HEK293 (cell line): ENCODE results near the gene GNAI2.

Experiments
- CTCF ChIA-PET: fragments of 350-600 bp; formaldehyde crosslinking; extraction: SDS; loops from one replicate; lab custom pipeline; 2021; ENCODE audit warnings: antibody characterized with exemption; lab: Yijun Ruan, JAX
- POLR2A ChIA-PET: fragments of 300-600 bp; formaldehyde crosslinking; extraction: SDS; loops from one replicate; lab custom pipeline; 2020; ENCODE audit warnings: antibody characterized with exemption, inconsistent platforms; lab: Yijun Ruan, JAX
- H3K27ac ChIP-seq: fragments of 200-500 bp; sonication (Bioruptor generic); 2 replicates; pipeline ENCODE4 v1.5.1; 2014; ENCODE audit warnings: low read depth, low read length, control low read depth, inconsistent platforms; ENCODE audit errors: extremely low read depth
- H3K36me3 ChIP-seq, 2 experiments: fragments of 200-500 bp in 1 of 2; sonication (Bioruptor generic) in 1 of 2; 1 replicate in 1 of 2; 2 replicates in 1 of 2; pipeline ENCODE4 v1.5.1; 2014 to 2017; ENCODE audit warnings: inconsistent platforms in 2 of 2, low read length in 2 of 2; ENCODE audit not compliant: control insufficient read depth in 2 of 2, insufficient read depth in 1 of 2
- H3K4me1 ChIP-seq: fragments of 200-500 bp; sonication (Bioruptor generic); 2 replicates; pipeline ENCODE4 v1.5.1; 2014; ENCODE audit warnings: mild to moderate bottlenecking, low read length, inconsistent platforms; ENCODE audit not compliant: control insufficient read depth, insufficient read depth
- H3K4me3 ChIP-seq: 2 replicates; pipeline ENCODE4 v1.5.1; 2011; ENCODE audit warnings: low read depth, mild to moderate bottlenecking, control low read depth, low read length, moderate library complexity
- H3K9me3 ChIP-seq: fragments of 200-500 bp; sonication (Bioruptor generic); 2 replicates; pipeline ENCODE4 v1.5.1; 2014; ENCODE audit warnings: low read depth, low read length, inconsistent platforms; ENCODE audit not compliant: control insufficient read depth, insufficient read depth
- BCL11A ChIP-seq: fragments of 450-650 bp; formaldehyde crosslinking; IDR thresholded peaks from 2 replicates; pipeline ENCODE4 v1.5.1; 2016; ENCODE audit warnings: low read depth, missing biosample characterization, missing genetic modification characterization
- FEZF1 ChIP-seq: fragments of 450-650 bp; formaldehyde crosslinking; IDR thresholded peaks from 2 replicates; pipeline ENCODE4 v1.5.1; 2016; ENCODE audit warnings: missing biosample characterization, missing genetic modification characterization
- REPIN1 ChIP-seq: fragments of 450-650 bp; formaldehyde crosslinking; IDR thresholded peaks from 2 replicates; pipeline ENCODE4 v1.5.1; 2017; ENCODE audit warnings: missing biosample characterization, missing genetic modification characterization, low read depth
- ZBTB20 ChIP-seq: fragments of 450-650 bp; formaldehyde crosslinking; IDR thresholded peaks from 2 replicates; pipeline ENCODE4 v1.5.1; 2016; ENCODE audit warnings: missing biosample characterization, missing genetic modification characterization
- ZBTB21 ChIP-seq: fragments of 450-650 bp; formaldehyde crosslinking; IDR thresholded peaks from 2 replicates; pipeline ENCODE4 v1.5.1; 2017; ENCODE audit warnings: missing biosample characterization, missing genetic modification characterization
- ZNF10 ChIP-seq: fragments of 450-650 bp; formaldehyde crosslinking; IDR thresholded peaks from 2 replicates; pipeline ENCODE4 v1.5.1; 2017; ENCODE audit warnings: missing biosample characterization, missing genetic modification characterization
- ZNF121 ChIP-seq: fragments of 450-650 bp; formaldehyde crosslinking; IDR thresholded peaks from 2 replicates; pipeline ENCODE4 v1.5.1; 2016; ENCODE audit warnings: missing biosample characterization, missing genetic modification characterization
- ZNF214 ChIP-seq: fragments of 450-650 bp; formaldehyde crosslinking; IDR thresholded peaks from 2 replicates; pipeline ENCODE4 v1.5.1; 2017; ENCODE audit warnings: missing biosample characterization, mild to moderate bottlenecking, missing genetic modification characterization, borderline replicate concordance
- ZNF223 ChIP-seq: fragments of 450-650 bp; formaldehyde crosslinking; IDR thresholded peaks from 2 replicates; pipeline ENCODE4 v1.5.1; 2016; ENCODE audit warnings: missing biosample characterization, missing genetic modification characterization
- ZNF341 ChIP-seq: fragments of 450-650 bp; formaldehyde crosslinking; IDR thresholded peaks from 2 replicates; pipeline ENCODE4; 2016; ENCODE audit warnings: low read depth, missing biosample characterization, missing genetic modification characterization
- ZNF391 ChIP-seq: fragments of 450-650 bp; formaldehyde crosslinking; IDR thresholded peaks from 2 replicates; pipeline ENCODE4 v1.5.1; 2016; ENCODE audit warnings: low read depth, missing biosample characterization, missing genetic modification characterization, borderline replicate concordance
- ZNF558 ChIP-seq: fragments of 450-650 bp; formaldehyde crosslinking; IDR thresholded peaks from 2 replicates; pipeline ENCODE4 v1.5.1; 2016; ENCODE audit warnings: missing biosample characterization, missing genetic modification characterization
- ZNF571 ChIP-seq: fragments of 450-650 bp; formaldehyde crosslinking; IDR thresholded peaks from 2 replicates; pipeline ENCODE4 v1.5.0; 2017; ENCODE audit warnings: missing biosample characterization, missing genetic modification characterization
- ZNF624 ChIP-seq: fragments of 450-650 bp; formaldehyde crosslinking; IDR thresholded peaks from 2 replicates; pipeline ENCODE4 v1.5.1; 2017; ENCODE audit warnings: missing biosample characterization, missing genetic modification characterization
- ZNF629 ChIP-seq: fragments of 450-650 bp; formaldehyde crosslinking; IDR thresholded peaks from 2 replicates; pipeline ENCODE4 v1.5.1; 2017; ENCODE audit warnings: missing biosample characterization, missing genetic modification characterization
- ZNF658 ChIP-seq: fragments of 450-650 bp; formaldehyde crosslinking; IDR thresholded peaks from 2 replicates; pipeline ENCODE4; 2016; ENCODE audit warnings: missing biosample characterization, missing genetic modification characterization
- ZSCAN23 ChIP-seq: fragments of 450-650 bp; formaldehyde crosslinking; IDR thresholded peaks from 2 replicates; pipeline ENCODE4 v1.5.1; 2016; ENCODE audit warnings: missing biosample characterization, missing genetic modification characterization
- TF ChIP-seq, protein P1 (sequence below): fragments of 450-650 bp; formaldehyde crosslinking; IDR thresholded peaks from 2 replicates; pipeline ENCODE4; 2016; ENCODE audit warnings: missing biosample characterization, missing genetic modification characterization
- TF ChIP-seq, protein P2 (sequence below): fragments of 450-650 bp; formaldehyde crosslinking; optimal IDR thresholded peaks from 2 replicates; pipeline ENCODE3; 2016; ENCODE audit warnings: missing biosample characterization, mild to moderate bottlenecking, missing genetic modification characterization

GNAI2 gene

DNA sequence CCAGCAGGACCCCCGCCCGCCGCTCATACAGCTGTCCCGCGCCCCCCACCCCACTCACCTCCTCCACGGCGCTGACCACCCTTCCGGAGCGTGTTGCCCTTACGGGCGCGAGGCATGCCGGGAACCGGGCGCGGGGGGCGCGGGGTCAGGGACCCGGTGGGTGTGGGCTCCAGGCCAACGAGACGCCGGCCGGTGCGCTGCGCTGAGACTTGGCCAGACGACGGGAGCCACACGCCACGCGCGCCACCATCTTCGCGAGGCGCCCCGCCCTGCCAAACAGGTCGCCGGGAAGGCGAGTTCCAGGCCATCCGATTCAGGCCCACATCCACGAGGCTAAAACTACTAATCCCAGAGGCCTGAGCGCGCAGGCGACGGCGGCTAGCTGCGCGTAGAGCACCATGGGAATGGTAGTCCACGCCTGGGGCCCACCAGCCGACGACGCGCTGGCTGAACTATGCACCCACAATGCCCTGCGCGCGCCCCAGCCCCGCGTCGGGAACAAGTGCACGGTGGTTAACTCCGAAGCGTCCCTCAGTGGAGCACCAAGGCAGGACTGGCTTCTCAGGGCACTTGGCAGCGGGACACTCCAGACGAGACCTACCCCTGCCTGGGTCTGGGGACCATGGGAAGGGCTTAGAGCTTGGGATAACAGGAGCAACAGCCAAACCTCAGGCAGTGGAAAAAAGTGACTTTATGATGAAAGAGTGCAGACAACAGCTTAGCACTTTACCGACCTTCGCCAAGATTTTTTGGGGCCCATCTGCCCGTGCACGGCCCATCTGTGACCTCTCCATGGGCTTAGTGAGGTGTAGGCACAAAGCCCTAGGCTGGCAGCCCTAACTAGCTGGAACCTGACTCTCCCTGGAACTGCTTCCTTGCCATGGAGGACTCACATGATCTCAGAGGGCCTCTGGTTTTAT is 56.4 kb downstream of the GNAI2 start, which contains the start of gene IFRD2 (continued):
- TF ChIP-seq ZNF10 (tag by site-specific recombination), result peak; percentile 62; the same call in 1 of the 2 replicates
- TF ChIP-seq ZNF571 (tag by site-specific recombination), result no peak
- no peak for TF ChIP-seq ZNF223 (tag by site-specific recombination)
- TF ChIP-seq FEZF1 (tag by site-specific recombination), result no peak
- TF ChIP-seq ZNF624, result no peak
- TF ChIP-seq ZNF391 (tag by site-specific recombination), result peak; percentile 17; the same call in 1 of the 2 replicates
- no peak for TF ChIP-seq ZNF658 (tag by site-specific recombination)
- peak; percentile 48; the same call in 1 of the 2 replicates for TF ChIP-seq ZNF629 (tag by site-specific recombination)
- no peak for TF ChIP-seq ZNF558 (tag by site-specific recombination)
- TF ChIP-seq, protein P1, sequence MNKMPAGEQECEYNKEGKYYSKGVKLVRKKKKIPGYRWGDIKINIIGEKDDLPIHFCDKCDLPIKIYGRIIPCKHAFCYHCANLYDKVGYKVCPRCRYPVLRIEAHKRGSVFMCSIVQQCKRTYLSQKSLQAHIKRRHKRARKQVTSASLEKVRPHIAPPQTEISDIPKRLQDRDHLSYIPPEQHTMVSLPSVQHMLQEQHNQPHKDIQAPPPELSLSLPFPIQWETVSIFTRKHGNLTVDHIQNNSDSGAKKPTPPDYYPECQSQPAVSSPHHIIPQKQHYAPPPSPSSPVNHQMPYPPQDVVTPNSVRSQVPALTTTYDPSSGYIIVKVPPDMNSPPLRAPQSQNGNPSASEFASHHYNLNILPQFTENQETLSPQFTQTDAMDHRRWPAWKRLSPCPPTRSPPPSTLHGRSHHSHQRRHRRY (tag by site-specific recombination), result no peak
- TF ChIP-seq ZBTB21 (tag by site-specific recombination), result no peak
- no peak for TF ChIP-seq ZNF341 (tag by site-specific recombination)
- TF ChIP-seq ZNF214 (tag by site-specific recombination), result no peak
- TF ChIP-seq ZSCAN23 (tag by site-specific recombination), result no peak
- TF ChIP-seq, protein P2, sequence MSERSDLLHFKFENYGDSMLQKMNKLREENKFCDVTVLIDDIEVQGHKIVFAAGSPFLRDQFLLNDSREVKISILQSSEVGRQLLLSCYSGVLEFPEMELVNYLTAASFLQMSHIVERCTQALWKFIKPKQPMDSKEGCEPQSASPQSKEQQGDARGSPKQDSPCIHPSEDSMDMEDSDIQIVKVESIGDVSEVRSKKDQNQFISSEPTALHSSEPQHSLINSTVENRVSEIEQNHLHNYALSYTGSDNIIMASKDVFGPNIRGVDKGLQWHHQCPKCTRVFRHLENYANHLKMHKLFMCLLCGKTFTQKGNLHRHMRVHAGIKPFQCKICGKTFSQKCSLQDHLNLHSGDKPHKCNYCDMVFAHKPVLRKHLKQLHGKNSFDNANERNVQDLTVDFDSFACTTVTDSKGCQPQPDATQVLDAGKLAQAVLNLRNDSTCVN (tag by site-specific recombination), result peak; percentile 99

DNA sequence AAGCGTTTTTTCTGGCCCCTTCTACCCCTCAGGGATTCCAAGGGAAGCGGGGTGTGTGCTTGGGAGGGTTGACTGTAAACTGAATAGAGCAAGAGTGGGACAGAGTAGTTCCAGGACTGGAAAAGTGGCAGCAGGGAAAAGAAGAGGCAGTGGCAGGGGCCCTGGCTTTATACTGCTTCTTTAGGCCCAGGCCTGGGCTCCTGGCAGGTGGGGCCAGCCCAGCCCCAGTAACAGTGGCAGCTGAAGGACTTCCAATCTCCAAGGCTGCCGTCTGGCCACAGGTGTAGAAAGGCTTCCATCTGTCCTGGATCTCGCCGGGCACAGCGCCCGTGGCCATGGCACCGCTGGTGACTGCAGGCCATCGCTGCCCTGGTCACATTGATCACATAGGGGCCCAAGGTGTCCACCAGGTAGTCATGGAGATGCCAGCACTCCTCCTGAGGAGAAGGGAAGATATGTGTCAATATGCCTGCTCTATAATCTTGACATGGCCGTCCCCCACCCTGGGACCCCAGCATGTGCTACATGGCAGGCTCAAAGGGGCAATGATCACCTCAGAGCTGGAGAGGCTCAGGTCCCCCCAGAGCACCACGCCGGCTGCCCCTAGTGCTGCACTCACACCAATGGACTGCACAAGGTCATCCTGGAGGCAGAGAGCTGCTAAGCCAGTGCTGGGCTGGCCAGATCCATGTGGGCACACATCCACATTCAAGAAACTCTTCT is 57.2 kb downstream of the GNAI2 start:
- 0 out of 2 replicates have a peak, but pooled peaks have one; percentile 1 for TF ChIP-seq ZBTB20 (tag by site-specific recombination)
- TF ChIP-seq REPIN1, result no peak
- ChIA-PET POLR2A (interaction anchor here (1.5 to 1.9 kb wide), 4 partner anchors 10 to 47 kb away, joined by 3 to 13 read pairs (median 8); partner anchors contain the start of genes HYAL1 and TUSC2), CTCF (interaction anchor here (0.6 to 1.9 kb wide), 9 partner anchors 15 to 943 kb away, joined by 3 to 7 read pairs (median 4); no protein-coding TSS in a partner anchor)
- Histone ChIP-seq H3K9me3 (no peaks in the 10 kb centered on the region), H3K4me1 (no peaks in the 10 kb centered on the region), H3K27ac (peak overlapping the region; percentile 47), H3K36me3 (peaks cover 0 to 29% of the 10 kb centered on the region in 2 experiments; a peak in 1 of 3 replicates), H3K4me3 (no peak overlapping the region; the same call in 1 of the 2 replicates)

DNA sequence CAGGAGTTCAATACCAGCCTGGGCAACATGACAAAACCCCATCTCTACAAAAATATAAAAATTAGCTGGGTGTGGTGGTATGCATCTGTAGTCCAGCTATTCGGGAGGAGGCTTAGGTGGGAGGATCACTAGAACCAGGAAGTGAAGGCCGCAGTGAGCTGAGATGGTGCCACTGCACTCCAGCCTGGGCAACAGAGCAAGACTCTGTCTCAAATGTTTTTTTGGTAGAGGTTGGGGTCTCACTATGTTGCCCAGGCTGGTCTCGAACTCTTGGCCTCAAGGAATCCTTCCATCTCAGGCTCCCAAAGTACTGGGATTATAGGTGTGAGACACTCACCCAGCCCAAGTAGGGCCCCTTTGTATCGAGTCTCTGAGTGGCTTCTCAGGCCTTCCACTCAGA is 58.1 kb downstream of the GNAI2 start:
- H3K27ac ChIP-seq, result no peak overlapping the region
- no peaks in the 10 kb centered on the region for H3K4me1 ChIP-seq
- ChIA-PET CTCF (interaction anchor here (0.6 to 1.9 kb wide), 3 partner anchors 19 to 944 kb away, joined by 4 to 7 read pairs (median 4); no protein-coding TSS in a partner anchor), POLR2A (no interaction called here)
- H3K36me3 ChIP-seq, result peaks cover 0 to 20% of the 10 kb centered on the region in 2 experiments; a peak in 1 of 3 replicates
- H3K4me3 ChIP-seq, result no peak overlapping the region
- TF ChIP-seq BCL11A (tag by site-specific recombination) (no peak), ZNF121 (peak; percentile 93)
- H3K9me3 ChIP-seq, result no peaks in the 10 kb centered on the region
